T-helper 22 cell (primary cell): ENCODE data around the gene VAPA.

Experiments used
- DNase-seq: peaks from one replicate; pipeline ENCODE4 v3.0.0-alpha.2; 2020; ENCODE audit warnings: low read depth

Gene VAPA

GRCh38 chr18:9915291-9916076 lies 1.7 kb downstream of the VAPA start:
- no peak for DNase-seq

GRCh38 chr18:9916077-9916639 lies 2.3 kb downstream of the VAPA start:
- no peak for DNase-seq

GRCh38 chr18:9916808-9917207 lies 3.0 kb downstream of the VAPA start:
- no peak for DNase-seq

- no peak for DNase-seq
Observed at GRCh38 chr18:9918016-9918680, 4.3 kb downstream of the VAPA start.

- DNase-seq = no peak
Observed at GRCh38 chr18:9919564-9920232, 5.9 kb downstream of the VAPA start.

GRCh38 chr18:9922592-9923311 lies 8.9 kb downstream of the VAPA start:
- DNase-seq = no peak

- DNase-seq = no peak
Observed at GRCh38 chr18:9924371-9924943, 10.6 kb downstream of the VAPA start.

GRCh38 chr18:9925369-9925768 lies 11.6 kb downstream of the VAPA start:
- no peak for DNase-seq

- DNase-seq = no peak
Observed at GRCh38 chr18:9925795-9926194, 12.0 kb downstream of the VAPA start.

GRCh38 chr18:9926223-9926894 lies 12.5 kb downstream of the VAPA start:
- DNase-seq = no peak

- no peak for DNase-seq
Observed at GRCh38 chr18:9926977-9927376, 13.2 kb downstream of the VAPA start.

- no peak for DNase-seq
Observed at GRCh38 chr18:9927392-9928063, 13.7 kb downstream of the VAPA start.

- no peak for DNase-seq
Observed at GRCh38 chr18:9928646-9929259, 14.9 kb downstream of the VAPA start.

- no peak for DNase-seq
Observed at GRCh38 chr18:9930299-9930884, 16.6 kb downstream of the VAPA start.

- DNase-seq = no peak
Observed at GRCh38 chr18:9931146-9931545, 17.3 kb downstream of the VAPA start.

- DNase-seq = no peak
Observed at GRCh38 chr18:9931678-9932077, 17.9 kb downstream of the VAPA start.

- no peak for DNase-seq
Observed at GRCh38 chr18:9933865-9934264, 20.0 kb downstream of the VAPA start.

GRCh38 chr18:9934274-9934673 lies 20.5 kb downstream of the VAPA start:
- no peak for DNase-seq

- no peak for DNase-seq
Observed at GRCh38 chr18:9941103-9941502, 27.3 kb downstream of the VAPA start.

GRCh38 chr18:9941660-9942059 lies 27.8 kb downstream of the VAPA start:
- DNase-seq = no peak
